ENCODE data around the gene IRAK2.

The IRAK2 gene

DNA sequence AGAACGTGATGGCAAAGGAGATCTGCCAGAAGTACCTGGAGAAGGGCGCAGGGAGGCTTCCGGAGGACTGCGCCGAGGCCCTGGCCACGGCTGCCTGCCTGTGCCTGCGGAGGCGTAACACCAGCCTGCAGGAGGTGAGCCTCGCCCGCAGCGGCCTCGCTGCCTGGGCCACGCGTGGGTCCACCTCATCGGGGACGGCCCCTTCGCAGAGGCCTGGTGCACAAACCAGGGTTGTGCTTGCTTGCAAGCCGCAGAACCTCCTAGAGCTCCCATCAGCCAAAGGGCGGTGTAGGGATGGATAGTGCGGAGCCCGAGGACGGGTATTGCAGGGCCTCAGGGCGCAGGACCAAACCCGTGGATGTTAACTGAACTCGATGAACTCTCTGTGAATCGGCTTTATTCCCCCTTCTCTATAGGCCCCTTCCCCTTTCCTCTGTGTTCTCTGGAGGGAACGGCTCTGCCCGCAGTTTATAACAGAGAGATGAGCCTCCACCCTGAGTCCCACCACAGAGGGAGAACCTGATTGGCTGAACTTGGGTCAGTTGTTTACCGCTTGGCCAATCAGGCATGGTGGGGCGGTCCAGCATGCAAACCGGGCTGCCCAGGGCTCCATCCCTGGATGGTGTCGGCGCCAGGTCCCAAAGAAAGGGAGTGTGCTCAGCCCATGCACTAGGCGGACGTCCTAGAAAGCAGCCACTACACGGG lies 70.0 kb downstream of the IRAK2 start:
- DNase-seq (no peak), ATAC-seq (replicated peaks) (no peak)
- peaks cover 5 to 6% of the 10 kb centered on the region in 2 donors for H3K4me1 Mint-ChIP-seq
- H3K36me3 Mint-ChIP-seq: peaks cover 29 to 43% of the 10 kb centered on the region in 2 donors
- H3K27me3 Mint-ChIP-seq: no peaks in the 10 kb centered on the region
- no peak overlapping the region for H3K27ac Mint-ChIP-seq
- H3K9me3 Mint-ChIP-seq: no peaks in the 10 kb centered on the region
- no peak overlapping the region for H3K4me3 Mint-ChIP-seq

DNA sequence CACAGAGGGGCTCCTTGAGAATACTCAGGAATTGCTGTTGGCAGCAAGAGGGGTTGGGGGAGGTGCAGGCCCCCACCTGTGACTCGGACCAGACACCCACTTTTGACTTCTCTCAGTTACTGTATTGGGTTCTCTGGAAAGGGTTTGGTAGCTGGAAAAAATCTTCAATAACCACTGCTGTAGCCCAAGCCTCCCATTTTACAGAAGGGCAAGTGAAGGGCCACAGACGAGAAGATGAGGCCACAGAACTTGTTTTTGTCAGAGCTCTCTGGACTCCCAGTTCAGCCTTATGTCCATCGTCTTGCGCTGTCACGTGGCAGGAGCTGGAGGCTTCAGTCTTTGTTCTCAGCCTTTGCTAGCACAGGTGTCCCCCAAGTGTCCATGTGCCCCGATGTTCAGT lies 70.8 kb downstream of the IRAK2 start:
- peaks cover 31 to 45% of the 10 kb centered on the region in 2 donors for H3K36me3 Mint-ChIP-seq
- H3K27me3 Mint-ChIP-seq: no peaks in the 10 kb centered on the region
- no peaks in the 10 kb centered on the region for H3K9me3 Mint-ChIP-seq
- no peak overlapping the region for H3K27ac Mint-ChIP-seq
- peaks cover 5 to 6% of the 10 kb centered on the region in 2 donors for H3K4me1 Mint-ChIP-seq
- DNase-seq (no peak), ATAC-seq (replicated peaks) (no peak)
- no peak overlapping the region for H3K4me3 Mint-ChIP-seq

DNA sequence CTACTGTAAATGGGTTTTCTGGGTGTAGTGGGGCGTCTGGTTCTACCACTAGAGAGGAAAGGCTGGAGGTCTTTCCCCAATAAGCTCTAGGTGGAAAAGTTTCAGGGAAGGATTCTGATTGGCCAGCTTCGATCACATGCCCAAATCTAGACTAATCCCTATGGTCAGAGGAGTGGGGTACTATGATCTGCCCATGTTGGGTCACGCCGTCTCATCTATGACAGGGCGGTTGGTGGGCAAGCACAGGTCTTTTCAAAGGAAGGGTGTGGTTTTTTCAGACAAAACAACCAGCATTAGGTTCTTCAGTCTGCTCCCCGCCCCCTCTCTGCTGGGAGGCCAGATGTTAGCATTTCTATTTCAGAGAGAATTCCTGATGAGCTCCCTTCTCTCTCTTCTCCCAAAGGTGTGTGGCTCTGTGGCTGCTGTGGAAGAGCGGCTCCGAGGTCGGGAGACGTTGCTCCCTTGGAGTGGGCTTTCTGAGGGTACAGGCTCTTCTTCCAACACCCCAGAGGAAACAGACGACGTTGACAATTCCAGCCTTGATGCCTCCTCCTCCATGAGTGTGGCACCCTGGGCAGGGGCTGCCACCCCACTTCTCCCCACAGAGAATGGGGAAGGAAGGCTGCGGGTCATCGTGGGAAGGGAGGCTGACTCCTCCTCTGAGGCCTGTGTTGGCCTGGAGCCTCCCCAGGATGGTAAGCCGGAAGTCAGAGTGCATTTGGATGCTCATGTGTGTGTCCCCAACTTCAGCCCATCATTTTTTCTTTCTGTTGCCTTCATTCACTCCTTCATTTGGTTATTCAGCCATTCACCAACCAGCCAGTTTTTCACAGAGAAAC lies 73.8 kb downstream of the IRAK2 start:
- no peak for ATAC-seq (replicated peaks)
- Mint-ChIP-seq H3K4me1 (peaks cover 5 to 13% of the 10 kb centered on the region in 2 donors), H3K36me3 (peaks cover 30 to 50% of the 10 kb centered on the region in 2 donors), H3K27me3 (no peaks in the 10 kb centered on the region), H3K27ac (no peak overlapping the region), H3K9me3 (no peaks in the 10 kb centered on the region), H3K4me3 (no peak overlapping the region)
- DNase-seq: no peak

DNA sequence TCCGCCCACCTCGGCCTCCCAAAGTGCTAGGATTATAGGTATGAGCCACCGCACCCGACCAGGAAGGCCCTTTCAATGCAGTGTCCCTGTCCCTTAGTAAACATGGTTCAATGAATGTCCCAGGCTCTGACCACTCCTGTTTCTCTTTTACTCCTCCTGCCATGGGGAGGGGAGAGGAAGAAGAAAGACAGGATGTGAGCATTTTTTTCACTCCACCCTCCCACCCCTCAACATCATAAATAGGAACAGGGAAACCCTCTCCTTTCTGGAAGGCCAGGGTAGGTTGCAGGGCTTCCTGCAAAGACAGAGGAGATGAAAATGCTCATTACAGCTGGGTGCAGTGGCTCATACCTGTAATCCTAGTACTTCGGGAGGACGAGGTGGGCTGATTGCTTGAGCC lies 76.1 kb downstream of the IRAK2 start:
- DNase-seq: no peak
- Mint-ChIP-seq H3K4me1 (peaks cover 5 to 13% of the 10 kb centered on the region in 2 donors), H3K9me3 (peaks cover 0 to 6% of the 10 kb centered on the region in 2 donors), H3K27me3 (no peaks in the 10 kb centered on the region), H3K36me3 (peaks cover 40 to 58% of the 10 kb centered on the region in 2 donors), H3K4me3 (no peak overlapping the region), H3K27ac (no peak overlapping the region)
- ATAC-seq (replicated peaks): no peak

DNA sequence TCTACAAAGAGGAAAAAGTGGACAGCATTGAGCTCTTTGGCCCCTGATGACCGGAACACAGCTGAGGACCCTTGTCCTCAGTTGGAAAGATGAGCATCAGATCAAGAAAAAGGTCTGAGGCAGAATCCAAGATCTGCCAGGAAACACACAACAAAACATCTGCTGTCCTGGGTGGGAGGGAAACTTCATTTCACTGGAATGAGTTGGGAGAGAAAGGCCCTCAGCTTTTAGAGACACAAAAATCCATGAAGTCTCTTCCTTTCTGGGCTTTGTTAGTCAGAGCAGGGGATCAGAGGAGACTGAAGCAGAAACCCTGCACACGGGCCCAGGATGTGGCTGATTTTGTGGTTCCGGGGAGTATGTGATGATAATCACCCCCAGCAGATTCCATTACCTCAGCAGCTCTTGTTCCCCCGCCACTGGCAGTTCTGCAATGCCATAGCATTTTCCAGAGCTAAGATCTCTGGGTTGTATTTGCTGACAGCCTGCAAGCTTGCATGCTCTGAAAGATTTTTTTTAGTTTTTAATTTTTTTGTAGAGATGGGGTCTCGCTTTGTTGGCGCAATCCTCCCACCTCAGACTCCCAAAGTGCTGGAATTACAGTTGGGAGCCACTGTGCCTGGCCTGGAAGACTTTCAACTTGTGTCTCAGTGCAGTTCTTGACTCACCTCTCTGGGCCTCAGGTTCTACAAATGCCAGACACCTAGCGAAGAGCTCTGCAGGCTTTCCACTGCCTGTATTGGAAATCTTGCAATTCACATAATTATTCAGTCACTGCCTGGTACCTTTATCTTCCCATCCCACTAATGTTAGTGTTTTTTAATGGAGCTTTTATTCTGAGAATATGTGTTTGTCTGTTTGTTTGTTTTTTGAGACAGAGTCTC lies 77.7 kb downstream of the IRAK2 start:
- peaks cover 40 to 53% of the 10 kb centered on the region in 2 donors for H3K36me3 Mint-ChIP-seq
- ATAC-seq (replicated peaks) (peak; percentile 88 to 94), DNase-seq (no peak)
- peak overlapping the region; percentile 91 for H3K27ac Mint-ChIP-seq
- H3K27me3 Mint-ChIP-seq: no peaks in the 10 kb centered on the region
- H3K4me3 Mint-ChIP-seq: no peak overlapping the region
- peaks cover 5 to 13% of the 10 kb centered on the region in 2 donors for H3K4me1 Mint-ChIP-seq
- H3K9me3 Mint-ChIP-seq: peaks cover 0 to 8% of the 10 kb centered on the region in 2 donors

DNA sequence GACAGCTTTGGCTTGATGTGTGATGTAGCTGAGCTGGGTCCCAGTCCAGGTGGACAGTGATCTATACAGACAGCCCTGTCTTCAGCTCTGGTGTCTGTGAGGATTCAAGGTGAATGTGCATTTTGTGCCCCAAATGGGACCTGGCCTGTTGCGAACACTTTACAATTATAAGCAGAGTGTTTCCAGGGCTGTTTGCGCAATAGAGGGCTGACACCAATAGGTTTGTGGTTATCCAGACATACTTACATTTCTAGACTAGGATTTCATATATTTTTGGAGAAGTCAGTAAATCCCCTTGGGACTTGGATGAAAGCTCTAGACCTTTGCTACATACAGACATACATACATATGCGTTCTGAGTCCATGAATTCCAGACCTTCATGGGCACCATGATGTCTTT lies 79.3 kb downstream of the IRAK2 start:
- H3K36me3 Mint-ChIP-seq: peaks cover 36 to 50% of the 10 kb centered on the region in 2 donors
- DNase-seq: no peak
- no peaks in the 10 kb centered on the region for H3K27me3 Mint-ChIP-seq
- ATAC-seq (replicated peaks): no peak
- H3K9me3 Mint-ChIP-seq: peaks cover 3 to 10% of the 10 kb centered on the region in 2 donors
- H3K27ac Mint-ChIP-seq: no peak overlapping the region
- H3K4me3 Mint-ChIP-seq: no peak overlapping the region
- H3K4me1 Mint-ChIP-seq: peaks cover 10 to 20% of the 10 kb centered on the region in 2 donors

DNA sequence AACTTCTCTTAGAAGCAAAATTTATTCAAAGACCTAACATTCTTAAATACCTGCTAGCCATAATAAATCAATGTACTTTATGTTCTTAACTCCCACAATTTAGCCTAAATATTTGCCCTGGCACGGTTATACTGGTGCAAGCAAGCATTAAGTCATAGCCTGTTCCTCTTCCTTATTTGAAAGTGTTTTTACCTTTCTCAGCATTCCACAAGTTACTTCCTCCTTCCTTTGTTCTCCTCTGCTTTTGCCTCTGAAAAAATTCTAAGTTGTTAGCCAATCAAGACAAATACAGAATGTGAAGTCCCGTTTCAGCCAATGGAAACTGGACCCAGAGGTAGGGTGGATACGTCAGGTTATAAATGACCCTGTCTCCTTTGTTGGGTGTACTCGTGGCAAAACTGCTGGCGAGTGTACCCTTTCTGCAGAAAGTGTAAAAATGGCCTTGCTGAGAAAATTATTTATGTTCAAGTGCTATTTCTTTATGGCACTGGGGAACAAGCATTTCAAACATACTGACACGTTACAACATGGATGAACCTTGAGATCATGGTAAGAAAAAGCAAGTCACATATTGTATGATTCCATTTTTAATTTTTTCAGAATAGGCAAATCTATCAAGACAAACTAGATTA lies 80.5 kb downstream of the IRAK2 start:
- Mint-ChIP-seq H3K27me3 (no peaks in the 10 kb centered on the region), H3K27ac (no peak overlapping the region), H3K36me3 (peaks cover 37 to 53% of the 10 kb centered on the region in 2 donors)

DNA sequence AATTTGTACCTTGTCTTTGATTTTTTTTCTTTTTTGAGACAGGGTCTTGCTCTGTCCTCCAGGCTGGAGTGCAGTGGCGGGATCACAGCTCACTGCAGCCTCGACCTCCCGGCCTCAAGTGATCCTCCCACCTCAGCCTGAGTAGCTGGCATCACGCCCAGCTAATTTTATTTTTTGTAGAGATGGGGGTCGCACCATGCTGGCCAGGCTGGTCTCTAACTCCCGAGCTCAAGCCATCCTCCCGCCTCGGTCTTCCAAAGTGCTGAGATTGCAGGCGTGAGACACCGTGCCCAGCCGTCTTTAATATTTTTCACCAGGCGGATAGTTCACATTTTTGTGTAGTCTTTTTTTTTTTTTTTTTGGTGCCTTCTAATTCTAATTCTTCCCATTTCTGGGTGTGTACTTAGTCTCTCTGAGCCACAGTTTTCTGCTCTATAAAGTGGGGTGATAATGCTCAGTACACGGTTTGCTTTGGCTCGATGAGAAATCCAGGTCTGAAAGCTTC lies 83.0 kb downstream of the IRAK2 start:
- peak overlapping the region; percentile 98 for H3K27ac Mint-ChIP-seq
- no peaks in the 10 kb centered on the region for H3K27me3 Mint-ChIP-seq
- peaks cover 3 to 10% of the 10 kb centered on the region in 2 donors for H3K9me3 Mint-ChIP-seq
- H3K36me3 Mint-ChIP-seq: peaks cover 44 to 64% of the 10 kb centered on the region in 2 donors
- peaks cover 22 to 44% of the 10 kb centered on the region in 2 donors for H3K4me1 Mint-ChIP-seq
- no peak for DNase-seq
- no peak for ATAC-seq (replicated peaks)
- H3K4me3 Mint-ChIP-seq: peak overlapping the region; percentile 92 to 99

More for the DNA sequence above, 80.5 kb downstream of the IRAK2 start:
- H3K4me3 Mint-ChIP-seq: no peak overlapping the region
- DNase-seq (no peak), ATAC-seq (replicated peaks) (no peak)
- peaks cover 3 to 10% of the 10 kb centered on the region in 2 donors for H3K9me3 Mint-ChIP-seq
- H3K4me1 Mint-ChIP-seq: peaks cover 16 to 31% of the 10 kb centered on the region in 2 donors

DNA sequence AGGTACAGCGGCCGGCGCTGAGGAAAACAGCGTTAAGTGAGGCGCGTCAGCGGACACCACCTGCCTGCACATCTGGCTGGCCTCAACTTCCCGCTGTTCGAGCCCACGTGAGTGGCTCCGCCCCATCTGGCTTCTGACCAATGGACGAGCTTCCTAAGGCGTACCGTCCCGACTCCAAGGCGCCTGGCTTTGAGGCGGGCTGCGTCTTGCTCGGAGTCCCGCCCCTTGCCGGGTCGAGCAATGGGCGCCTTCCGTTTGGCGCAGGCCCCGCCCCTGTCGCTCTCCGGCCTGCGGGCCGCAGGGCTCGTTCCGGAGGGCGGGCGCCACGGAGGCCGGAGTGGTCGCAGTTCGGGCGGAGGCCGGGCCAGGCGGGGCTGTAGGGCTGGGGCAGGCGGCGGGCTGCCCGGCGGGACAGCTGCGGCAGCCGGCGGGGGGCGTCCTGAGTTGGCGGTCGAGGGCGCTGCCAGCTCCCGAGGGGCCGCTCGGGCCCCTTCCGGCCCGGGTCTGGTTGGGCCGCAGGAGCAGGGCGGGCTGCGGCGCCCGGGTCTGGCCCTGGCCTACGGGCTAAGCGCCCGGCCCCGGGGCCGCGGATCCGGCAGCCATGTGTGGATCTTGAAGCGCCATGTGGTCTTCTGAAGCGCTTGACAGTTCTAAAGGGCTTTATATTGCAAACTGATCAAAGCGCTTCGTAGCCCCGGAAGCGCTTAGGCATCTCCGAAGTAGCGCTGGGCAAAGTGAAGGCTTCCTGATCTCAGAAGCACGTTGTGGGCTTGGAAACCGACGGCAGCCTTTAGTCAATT lies 83.7 kb downstream of the IRAK2 start, which contains the start of gene TATDN2:
Gene TATDN2, plus strand, starts transcription at position 276 of the 800 bp plus-strand sequence. CDS start 742 bp downstream, outside the sequence.
- H3K36me3 Mint-ChIP-seq: peaks cover 49 to 63% of the 10 kb centered on the region in 2 donors
- H3K4me1 Mint-ChIP-seq: peaks cover 25 to 47% of the 10 kb centered on the region in 2 donors
- peaks cover 3 to 10% of the 10 kb centered on the region in 2 donors for H3K9me3 Mint-ChIP-seq
- peak within 1 kb of the TSS; percentile 96 to 99 for H3K4me3 Mint-ChIP-seq
- DNase-seq (peak; percentile 94), ATAC-seq (replicated peaks) (peak; percentile 95 to 96)
- H3K27me3 Mint-ChIP-seq: no peaks in the 10 kb centered on the region
- H3K27ac Mint-ChIP-seq: peak within 1 kb of the TSS; percentile 98

DNA sequence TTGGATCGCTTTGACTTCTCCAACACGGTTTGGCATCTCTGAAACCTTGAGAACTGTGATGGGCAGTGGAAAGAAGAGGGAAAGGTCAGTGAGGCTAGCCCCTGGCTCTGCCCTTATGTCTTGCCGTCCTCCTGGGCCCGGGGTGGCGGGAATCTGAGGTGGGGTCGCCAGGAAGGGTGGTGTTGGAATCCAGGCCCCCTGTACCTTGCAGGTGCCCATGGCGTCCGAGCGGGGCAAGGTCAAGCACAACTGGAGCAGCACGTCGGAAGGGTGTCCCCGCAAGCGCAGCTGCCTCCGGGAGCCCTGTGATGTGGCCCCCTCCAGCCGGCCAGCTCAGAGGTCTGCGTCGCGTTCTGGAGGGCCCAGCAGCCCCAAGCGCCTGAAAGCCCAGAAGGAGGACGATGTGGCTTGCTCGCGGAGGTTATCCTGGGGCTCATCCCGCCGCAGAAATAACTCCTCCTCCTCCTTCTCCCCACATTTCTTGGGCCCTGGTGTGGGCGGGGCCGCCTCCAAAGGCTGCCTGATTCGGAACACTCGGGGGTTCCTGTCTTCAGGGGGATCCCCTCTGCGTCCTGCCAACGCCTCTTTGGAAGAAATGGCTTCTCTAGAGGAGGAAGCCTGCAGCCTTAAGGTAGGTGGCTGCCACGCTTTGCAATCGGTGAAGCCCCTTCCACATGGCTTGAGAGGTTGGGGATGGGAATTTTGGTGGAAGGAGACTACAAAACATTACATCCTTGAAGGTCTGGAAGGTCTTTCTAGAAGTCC lies 84.4 kb downstream of the IRAK2 start:
- Mint-ChIP-seq H3K4me3 (peak overlapping the region; percentile 96 to 99), H3K36me3 (peaks cover 49 to 66% of the 10 kb centered on the region in 2 donors), H3K27ac (peak overlapping the region; percentile 97), H3K4me1 (peaks cover 30 to 53% of the 10 kb centered on the region in 2 donors), H3K27me3 (no peaks in the 10 kb centered on the region), H3K9me3 (peaks cover 3 to 10% of the 10 kb centered on the region in 2 donors)
- DNase-seq (peak; percentile 31), ATAC-seq (replicated peaks) (peak; percentile 23 to 28)

DNA sequence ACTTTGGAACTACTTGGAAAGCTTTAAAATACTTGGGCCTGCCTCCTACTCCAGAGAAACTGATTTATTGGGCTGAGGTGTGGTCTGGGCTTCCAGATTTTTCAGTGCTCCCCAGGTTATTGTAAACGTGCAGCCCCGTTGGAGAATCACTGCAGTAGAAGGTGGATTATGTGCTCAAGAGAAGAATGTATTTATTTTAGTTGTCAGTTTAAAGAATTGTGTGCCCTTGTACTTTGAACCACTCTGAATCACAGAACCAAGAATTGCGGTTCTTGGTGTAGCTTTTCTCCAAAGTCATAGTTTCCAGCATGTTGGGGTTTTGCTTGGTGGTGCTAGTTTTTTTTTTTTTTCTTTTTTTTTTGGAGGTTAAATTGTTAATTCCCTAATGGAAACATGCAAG lies 85.1 kb downstream of the IRAK2 start:
- no peak for ATAC-seq (replicated peaks)
- Mint-ChIP-seq H3K27me3 (no peaks in the 10 kb centered on the region), H3K27ac (peak overlapping the region; percentile 97), H3K9me3 (peaks cover 3 to 7% of the 10 kb centered on the region in 2 donors), H3K4me1 (peaks cover 35 to 60% of the 10 kb centered on the region in 2 donors), H3K4me3 (peak overlapping the region; percentile 96 to 99), H3K36me3 (peaks cover 47 to 67% of the 10 kb centered on the region in 2 donors)
- DNase-seq: no peak

DNA sequence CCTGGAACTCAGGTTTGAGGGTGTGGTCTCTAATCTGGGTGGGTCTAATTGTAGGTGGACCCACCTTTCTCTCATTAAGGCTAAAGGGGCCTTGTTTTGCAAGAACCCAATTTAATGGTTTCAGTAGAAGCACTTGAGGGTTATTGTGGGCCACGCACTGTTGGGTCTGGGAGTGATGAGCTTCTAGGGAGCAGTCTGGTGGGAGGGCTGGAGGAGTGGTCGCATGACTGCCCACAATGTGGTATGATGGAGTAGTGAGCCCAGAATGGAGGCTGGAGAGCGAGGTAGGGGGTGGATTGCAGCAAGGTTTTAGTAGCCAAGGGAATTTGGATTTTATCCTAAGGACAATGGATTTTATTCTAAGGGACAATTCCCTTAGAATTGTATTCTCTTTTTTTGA lies 86.3 kb downstream of the IRAK2 start:
- Mint-ChIP-seq H3K27me3 (no peaks in the 10 kb centered on the region), H3K36me3 (peaks cover 51 to 70% of the 10 kb centered on the region in 2 donors), H3K9me3 (peaks cover 3 to 4% of the 10 kb centered on the region in 2 donors), H3K27ac (no peak overlapping the region), H3K4me3 (peak overlapping the region in 1 of 2 donors; percentile 96), H3K4me1 (peaks cover 35 to 62% of the 10 kb centered on the region in 2 donors)
- ATAC-seq (replicated peaks) (no peak), DNase-seq (no peak)

Measured in stimulated activated naive B cell treated with anti-CD40 and anti-IgM and Interleukin-4, amounts not matched to agents 10 μg/mL and 1 μg/mL and 100 μg/mL, for 72 hours (primary cell).